Vagina (tissue), 2 donors: ENCODE results near the gene ATP8A2. TPM values are rescaled to one million over a fixed set of nuclear protein-coding genes. Genes with fewer than 3 reads are reported as not detected.

Experiments
- DNase-seq, 2 donors: peaks; one replicate each; pipeline ENCODE4 v3.0.0-alpha.2; 2017; ENCODE audit errors: extremely low spot score in 2 of 2
- H3K27ac ChIP-seq: fragments of 200-600 bp; sonication (generic); one replicate; pipeline ENCODE4 v1.5.1; 2019
- H3K27me3 ChIP-seq: fragments of 200-600 bp; sonication (generic); one replicate; pipeline ENCODE4 v1.5.1; 2019
- H3K36me3 ChIP-seq, 2 donors: fragments of 200-600 bp; sonication (generic); one replicate each; pipeline ENCODE4 v1.5.1; 2017 to 2019
- H3K4me1 ChIP-seq: fragments of 200-600 bp; sonication (generic); one replicate; pipeline ENCODE4 v1.5.1; 2019
- H3K4me3 ChIP-seq, 2 donors: fragments of 200-600 bp; sonication (generic); 1 replicate in 1 of 2; 2 replicates in 1 of 2; pipeline ENCODE4 v1.5.1; 2016 to 2019
- H3K9me3 ChIP-seq: fragments of 200-600 bp; sonication (generic); one replicate; pipeline ENCODE4 v1.5.1; 2019
- POLR2A ChIP-seq, 2 donors: fragments of 450-650 bp; IDR thresholded peaks; one replicate each; pipeline ENCODE4 v1.6.1; 2017; ENCODE audit warnings: antibody characterized with exemption in 2 of 2, mild to moderate bottlenecking in 2 of 2, moderate library complexity in 2 of 2
- POLR2AphosphoS5 ChIP-seq, 2 donors: sonication (generic); formaldehyde crosslinking; IDR thresholded peaks; one replicate each; pipeline ENCODE4 v1.9.0; 2017; ENCODE audit warnings: antibody characterized with exemption in 2 of 2, mild to moderate bottlenecking in 2 of 2, low read depth in 1 of 2; ENCODE audit not compliant: insufficient read depth in 1 of 2
- intact Hi-C: fragments of 100-400 bp; cut with DNase I; formaldehyde crosslinking; loops from one replicate; pipeline ENCODE4 v1.15.1; 2023
- total RNA-seq: library from RNA; depleted of rRNA; stranded (reverse); fragments of >200 nt; gene quantifications from one replicate; pipeline ENCODE4 v1.2.3, GENCODE V29; 2016
- TF ChIP-seq, protein P1 (sequence below), 3 experiments: fragments of 450-650 bp in 2 of 3; fragments of 200-600 bp in 1 of 3; sonication (generic) in 1 of 3; IDR thresholded peaks; one replicate each; pipeline ENCODE4 v1.5.1; 2017 to 2019; ENCODE audit warnings: antibody characterized with exemption in 3 of 3, mild to moderate bottlenecking in 2 of 3, moderate library complexity in 2 of 3

Gene ATP8A2
- total RNA-seq, 1 donor from 2014 or later = 1.5 TPM

DNA sequence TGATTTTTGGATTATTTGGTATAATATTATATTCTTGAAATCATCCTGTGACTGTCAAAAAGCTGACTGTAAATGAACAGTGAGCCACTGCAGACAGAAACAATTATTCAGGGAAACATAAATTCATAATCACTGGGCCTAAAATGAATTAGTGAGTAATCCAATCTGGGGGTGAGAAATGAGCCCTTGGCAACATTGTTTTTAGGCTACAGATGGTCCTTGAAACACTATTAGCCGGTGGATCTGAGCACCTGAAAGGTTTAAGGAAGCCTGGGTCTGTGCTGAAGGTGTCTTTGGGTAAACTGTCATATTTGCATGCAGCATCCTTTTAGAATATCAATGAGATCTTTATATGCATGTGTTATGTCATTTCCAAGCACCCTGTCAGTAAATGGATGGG lies 290.7 kb downstream of the ATP8A2 start:
- TF ChIP-seq POLR2AphosphoS5 (IDR thresholded peaks at IDR 0.05; ENCODE audit: insufficient read depth in 1 of 2, low read depth in 1 of 2) = no peak
- Histone ChIP-seq H3K4me1 (no peaks in the 10 kb centered on the region), H3K27me3 (no peaks in the 10 kb centered on the region), H3K36me3 (no peaks in the 10 kb centered on the region), H3K27ac (no peak overlapping the region), H3K9me3 (no peaks in the 10 kb centered on the region), H3K4me3 (no peak overlapping the region)
- DNase-seq = no peak
- intact Hi-C loops = no loop called here

- DNase-seq = no peak
- no peak overlapping the region for H3K4me3 ChIP-seq
- H3K4me1 ChIP-seq = no peaks in the 10 kb centered on the region
- H3K27me3 ChIP-seq = no peaks in the 10 kb centered on the region
- no peaks in the 10 kb centered on the region for H3K36me3 ChIP-seq
- intact Hi-C loops = no loop called here
- TF ChIP-seq POLR2AphosphoS5 (IDR thresholded peaks at IDR 0.05; ENCODE audit: insufficient read depth in 1 of 2, low read depth in 1 of 2) (no peak), POLR2A (IDR thresholded peaks at IDR 0.05) (no peak)
- TF ChIP-seq, protein P1, sequence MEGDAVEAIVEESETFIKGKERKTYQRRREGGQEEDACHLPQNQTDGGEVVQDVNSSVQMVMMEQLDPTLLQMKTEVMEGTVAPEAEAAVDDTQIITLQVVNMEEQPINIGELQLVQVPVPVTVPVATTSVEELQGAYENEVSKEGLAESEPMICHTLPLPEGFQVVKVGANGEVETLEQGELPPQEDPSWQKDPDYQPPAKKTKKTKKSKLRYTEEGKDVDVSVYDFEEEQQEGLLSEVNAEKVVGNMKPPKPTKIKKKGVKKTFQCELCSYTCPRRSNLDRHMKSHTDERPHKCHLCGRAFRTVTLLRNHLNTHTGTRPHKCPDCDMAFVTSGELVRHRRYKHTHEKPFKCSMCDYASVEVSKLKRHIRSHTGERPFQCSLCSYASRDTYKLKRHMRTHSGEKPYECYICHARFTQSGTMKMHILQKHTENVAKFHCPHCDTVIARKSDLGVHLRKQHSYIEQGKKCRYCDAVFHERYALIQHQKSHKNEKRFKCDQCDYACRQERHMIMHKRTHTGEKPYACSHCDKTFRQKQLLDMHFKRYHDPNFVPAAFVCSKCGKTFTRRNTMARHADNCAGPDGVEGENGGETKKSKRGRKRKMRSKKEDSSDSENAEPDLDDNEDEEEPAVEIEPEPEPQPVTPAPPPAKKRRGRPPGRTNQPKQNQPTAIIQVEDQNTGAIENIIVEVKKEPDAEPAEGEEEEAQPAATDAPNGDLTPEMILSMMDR (IDR thresholded peaks at IDR 0.05) = no peak
- no peaks in the 10 kb centered on the region for H3K9me3 ChIP-seq
- H3K27ac ChIP-seq = no peak overlapping the region
These were observed 296.6 kb downstream of the ATP8A2 start for GRCh38 chr13:25668345-25668744.

- no peak for TF ChIP-seq POLR2A (IDR thresholded peaks at IDR 0.05)
- TF ChIP-seq, protein P1 (IDR thresholded peaks at IDR 0.05) = no peak
- intact Hi-C loops = no loop called here
- no peaks in the 10 kb centered on the region for H3K27me3 ChIP-seq
These were observed 301.9 kb downstream of the ATP8A2 start for GRCh38 chr13:25673711-25674110.

GRCh38 chr13:25674371-25674770 lies 302.6 kb downstream of the ATP8A2 start:
- intact Hi-C loops = no loop called here
- no peaks in the 10 kb centered on the region for H3K36me3 ChIP-seq
- peak in 1 of 2 donors; percentile 20 for DNase-seq
- no peak overlapping the region for H3K4me3 ChIP-seq
- no peaks in the 10 kb centered on the region for H3K27me3 ChIP-seq
- no peak overlapping the region for H3K27ac ChIP-seq
- TF ChIP-seq POLR2AphosphoS5 (IDR thresholded peaks at IDR 0.05; ENCODE audit: insufficient read depth in 1 of 2, low read depth in 1 of 2) = no peak
- no peak for TF ChIP-seq POLR2A (IDR thresholded peaks at IDR 0.05)
- TF ChIP-seq, protein P1 (IDR thresholded peaks at IDR 0.05) = no peak
- H3K4me1 ChIP-seq = no peaks in the 10 kb centered on the region
- no peaks in the 10 kb centered on the region for H3K9me3 ChIP-seq

More at GRCh38 chr13:25673711-25674110, 301.9 kb downstream of the ATP8A2 start:
- Histone ChIP-seq H3K9me3 (no peaks in the 10 kb centered on the region), H3K4me3 (no peak overlapping the region), H3K36me3 (no peaks in the 10 kb centered on the region), H3K27ac (no peak overlapping the region), H3K4me1 (no peaks in the 10 kb centered on the region)
- peak in 1 of 2 donors; percentile 20 for DNase-seq

GRCh38 chr13:25675060-25675459 lies 303.3 kb downstream of the ATP8A2 start:
- H3K4me3 ChIP-seq = no peak overlapping the region
- no peaks in the 10 kb centered on the region for H3K36me3 ChIP-seq
- H3K4me1 ChIP-seq = no peaks in the 10 kb centered on the region
- H3K27me3 ChIP-seq = no peaks in the 10 kb centered on the region
- TF ChIP-seq POLR2AphosphoS5 (IDR thresholded peaks at IDR 0.05; ENCODE audit: insufficient read depth in 1 of 2, low read depth in 1 of 2) (no peak), POLR2A (IDR thresholded peaks at IDR 0.05) (no peak)
- TF ChIP-seq, protein P1 (IDR thresholded peaks at IDR 0.05) = no peak
- no peaks in the 10 kb centered on the region for H3K9me3 ChIP-seq
- DNase-seq = peak in 1 of 2 donors; percentile 5
- intact Hi-C loops = no loop called here
- H3K27ac ChIP-seq = no peak overlapping the region
